Measurements from ENCODE around the gene ZNF76. TPM values are rescaled to one million over a fixed set of nuclear protein-coding genes. Genes with fewer than 3 reads are reported as not detected.
A peak's percentile ranks its signal among the peaks of the same experiment; 100 is the strongest.
"Not testable (repeated sequence)": the region's sequence is repeated elsewhere in the genome, so short reads cannot be mapped to it uniquely, and the experiment has no call there.

Gene ZNF76
- total RNA-seq, 2 donors from 2014 or later, result 25.4 to 26.0 TPM

- no peaks in the 10 kb centered on the region for H3K27me3 ChIP-seq
- DNase-seq (ENCODE audit: low spot score), result no peak
- no peaks in the 10 kb centered on the region for H3K9me3 ChIP-seq
- no peak overlapping the region for H3K27ac ChIP-seq
- no peak for TF ChIP-seq CTCF (IDR thresholded peaks at IDR 0.05)
- no peaks in the 10 kb centered on the region for H3K36me3 ChIP-seq
- H3K4me1 ChIP-seq, result peaks cover 0 to 14% of the 10 kb centered on the region in 2 donors
- H3K4me3 ChIP-seq, result no peak overlapping the region
These were observed 60.0 kb downstream of the ZNF76 start for GRCh38 chr6:35319346-35320030.

- Histone ChIP-seq H3K9me3 (no peaks in the 10 kb centered on the region), H3K36me3 (no peaks in the 10 kb centered on the region), H3K27ac (no peak overlapping the region), H3K4me1 (peaks cover 0 to 14% of the 10 kb centered on the region in 2 donors), H3K27me3 (no peaks in the 10 kb centered on the region), H3K4me3 (no peak overlapping the region)
- DNase-seq (ENCODE audit: low spot score), result no peak
- no peak for TF ChIP-seq CTCF (IDR thresholded peaks at IDR 0.05)
These were observed 60.5 kb downstream of the ZNF76 start for GRCh38 chr6:35320031-35320410.

GRCh38 chr6:35321091-35321490 lies 61.6 kb downstream of the ZNF76 start:
- H3K4me1 ChIP-seq, result peaks cover 0 to 14% of the 10 kb centered on the region in 2 donors
- no peaks in the 10 kb centered on the region for H3K27me3 ChIP-seq
- no peak for DNase-seq (ENCODE audit: low spot score)
- H3K36me3 ChIP-seq, result no peaks in the 10 kb centered on the region
- no peak overlapping the region for H3K4me3 ChIP-seq
- no peaks in the 10 kb centered on the region for H3K9me3 ChIP-seq
- H3K27ac ChIP-seq, result no peak overlapping the region
- no peak for TF ChIP-seq CTCF (IDR thresholded peaks at IDR 0.05)

GRCh38 chr6:35327349-35328027 lies 68.0 kb downstream of the ZNF76 start:
- Histone ChIP-seq H3K9me3 (no peaks in the 10 kb centered on the region), H3K4me3 (no peak overlapping the region), H3K36me3 (no peaks in the 10 kb centered on the region), H3K27ac (no peak overlapping the region), H3K4me1 (no peaks in the 10 kb centered on the region), H3K27me3 (no peaks in the 10 kb centered on the region)
- peak; percentile 46 to 73 for TF ChIP-seq CTCF (IDR thresholded peaks at IDR 0.05)
- DNase-seq (ENCODE audit: low spot score), result no peak

GRCh38 chr6:35328108-35328723 lies 68.7 kb downstream of the ZNF76 start:
- no peak for DNase-seq (ENCODE audit: low spot score)
- Histone ChIP-seq H3K27me3 (no peaks in the 10 kb centered on the region), H3K36me3 (no peaks in the 10 kb centered on the region), H3K4me1 (no peaks in the 10 kb centered on the region), H3K9me3 (no peaks in the 10 kb centered on the region), H3K4me3 (no peak overlapping the region), H3K27ac (no peak overlapping the region)
- TF ChIP-seq CTCF (IDR thresholded peaks at IDR 0.05), result no peak

- not testable (repeated sequence) for H3K9me3 ChIP-seq; H3K36me3 ChIP-seq; H3K27me3 ChIP-seq; DNase-seq (ENCODE audit: low spot score); H3K4me3 ChIP-seq; H3K27ac ChIP-seq; H3K4me1 ChIP-seq
These were observed 69.4 kb downstream of the ZNF76 start for GRCh38 chr6:35328965-35329364.
